Activated T-helper 17 cell treated with anti-CD3 and anti-CD28 coated beads, Interleukin-2, amount 50 U/mL, for 72 hours (primary cell): ENCODE measurements around the gene COL13A1. TPM values are rescaled to one million over a fixed set of nuclear protein-coding genes. Genes with fewer than 3 reads are reported as not detected.

Source experiments
- ATAC-seq: fragments of 150-1000 bp; cut with Tn5 transposase; replicated peaks from 2 replicates; pipeline ENCODE4 v1.10.0; 2021; ENCODE audit warnings: mild to moderate bottlenecking, moderate library complexity
- H3K27ac Mint-ChIP-seq: one replicate; pipeline ENCODE4 v1.8.0; 2022; ENCODE audit warnings: mixed read lengths
- H3K27me3 Mint-ChIP-seq: one replicate; pipeline ENCODE4 v1.8.0; 2022; ENCODE audit warnings: mixed read lengths
- H3K36me3 Mint-ChIP-seq: one replicate; pipeline ENCODE4 v1.8.0; 2022; ENCODE audit warnings: low read depth, mild to moderate bottlenecking, mixed read lengths
- H3K4me1 Mint-ChIP-seq: one replicate; pipeline ENCODE4 v1.8.0; 2022; ENCODE audit warnings: mixed read lengths
- H3K4me3 Mint-ChIP-seq: one replicate; pipeline ENCODE4 v1.8.0; 2022; ENCODE audit warnings: mild to moderate bottlenecking, mixed read lengths
- H3K9me3 Mint-ChIP-seq: one replicate; pipeline ENCODE4 v1.8.0; 2022; ENCODE audit warnings: mixed read lengths
- total RNA-seq, 2 donors: library from RNA; stranded (reverse); gene quantifications; one replicate each; pipeline ENCODE4 v1.2.3, GENCODE V29; 2022

COL13A1 gene
- total RNA-seq, 2 donors from 2014 or later, result not detected

- Mint-ChIP-seq H3K36me3 (no peaks in the 10 kb centered on the region), H3K4me3 (no peak overlapping the region), H3K27me3 (peaks cover 2% of the 10 kb centered on the region), H3K4me1 (no peaks in the 10 kb centered on the region), H3K9me3 (no peaks in the 10 kb centered on the region), H3K27ac (no peak overlapping the region)
- no peak for ATAC-seq
These were observed 108.9 kb downstream of the COL13A1 start for GRCh38 chr10:69910561-69910960.

GRCh38 chr10:69911613-69912528 lies 110.2 kb downstream of the COL13A1 start:
- Mint-ChIP-seq H3K4me1 (no peaks in the 10 kb centered on the region), H3K9me3 (no peaks in the 10 kb centered on the region)
- no peak for ATAC-seq

DNA sequence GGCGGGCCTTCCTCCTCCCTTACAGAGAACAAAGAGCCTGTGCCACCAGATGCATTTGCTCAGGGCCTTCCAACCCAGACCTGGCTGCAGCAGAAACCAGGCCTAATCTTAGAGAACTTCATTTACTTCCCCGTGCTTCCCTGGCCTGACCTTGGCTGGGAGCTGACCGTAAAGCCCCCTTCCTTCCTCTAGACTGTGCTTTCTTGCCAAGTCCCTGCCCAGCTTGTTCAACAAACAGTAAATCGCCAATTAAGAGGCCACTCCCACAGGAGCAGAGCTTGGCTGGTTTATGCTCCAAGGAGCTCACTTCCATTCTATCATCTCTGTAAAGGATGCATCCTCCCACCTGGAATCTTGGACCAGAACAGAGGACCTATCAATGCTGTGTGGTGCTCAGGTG lies 110.9 kb downstream of the COL13A1 start:
- Mint-ChIP-seq H3K27me3 (peaks cover 7% of the 10 kb centered on the region), H3K27ac (no peak overlapping the region), H3K4me1 (no peaks in the 10 kb centered on the region), H3K36me3 (no peaks in the 10 kb centered on the region), H3K9me3 (no peaks in the 10 kb centered on the region), H3K4me3 (no peak overlapping the region)
- ATAC-seq, result no peak

More at GRCh38 chr10:69911613-69912528, 110.2 kb downstream of the COL13A1 start:
- Mint-ChIP-seq H3K36me3 (no peaks in the 10 kb centered on the region), H3K27me3 (peaks cover 7% of the 10 kb centered on the region), H3K4me3 (no peak overlapping the region), H3K27ac (no peak overlapping the region)

DNA sequence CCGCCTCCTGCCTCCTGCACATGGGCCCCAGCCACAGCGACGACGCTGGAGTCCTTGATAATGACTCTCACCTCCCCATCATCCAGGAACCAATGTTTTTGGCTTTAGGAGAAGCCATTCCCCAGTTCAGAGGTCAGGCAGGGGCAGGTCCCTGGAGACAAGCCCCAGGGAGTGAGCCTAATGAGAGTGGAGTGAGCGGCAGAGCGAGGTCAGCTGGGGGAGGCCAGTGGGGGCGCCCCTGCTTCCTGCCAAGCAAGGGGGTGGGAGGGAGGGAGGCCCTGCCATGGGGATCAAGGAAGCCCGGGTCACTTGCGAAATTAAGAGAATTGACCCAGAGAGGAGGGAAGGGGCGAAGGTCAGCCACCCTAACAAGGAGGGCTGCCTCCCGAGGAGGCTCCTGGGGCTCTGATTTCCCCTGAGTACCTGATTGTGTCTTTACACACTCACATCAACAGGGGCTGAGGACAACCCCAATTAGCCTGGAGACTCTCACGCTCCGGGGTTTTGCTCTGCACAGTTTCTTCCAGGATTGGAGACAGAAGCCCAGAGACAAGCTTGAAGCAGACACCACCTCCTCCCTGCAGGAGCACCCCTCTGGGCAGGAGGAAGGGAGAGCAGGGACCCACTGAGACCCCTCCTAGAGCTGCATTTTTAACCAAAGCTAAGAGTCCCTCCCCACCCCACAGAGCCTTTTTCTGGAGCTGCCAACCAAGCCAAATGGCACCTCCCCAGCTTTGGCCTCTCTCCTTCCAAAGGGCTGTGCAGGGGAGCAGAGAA lies 112.1 kb downstream of the COL13A1 start:
- Mint-ChIP-seq H3K4me3 (no peak overlapping the region), H3K4me1 (no peaks in the 10 kb centered on the region), H3K27ac (no peak overlapping the region), H3K9me3 (no peaks in the 10 kb centered on the region), H3K36me3 (no peaks in the 10 kb centered on the region), H3K27me3 (peaks cover 7% of the 10 kb centered on the region)
- ATAC-seq, result no peak

DNA sequence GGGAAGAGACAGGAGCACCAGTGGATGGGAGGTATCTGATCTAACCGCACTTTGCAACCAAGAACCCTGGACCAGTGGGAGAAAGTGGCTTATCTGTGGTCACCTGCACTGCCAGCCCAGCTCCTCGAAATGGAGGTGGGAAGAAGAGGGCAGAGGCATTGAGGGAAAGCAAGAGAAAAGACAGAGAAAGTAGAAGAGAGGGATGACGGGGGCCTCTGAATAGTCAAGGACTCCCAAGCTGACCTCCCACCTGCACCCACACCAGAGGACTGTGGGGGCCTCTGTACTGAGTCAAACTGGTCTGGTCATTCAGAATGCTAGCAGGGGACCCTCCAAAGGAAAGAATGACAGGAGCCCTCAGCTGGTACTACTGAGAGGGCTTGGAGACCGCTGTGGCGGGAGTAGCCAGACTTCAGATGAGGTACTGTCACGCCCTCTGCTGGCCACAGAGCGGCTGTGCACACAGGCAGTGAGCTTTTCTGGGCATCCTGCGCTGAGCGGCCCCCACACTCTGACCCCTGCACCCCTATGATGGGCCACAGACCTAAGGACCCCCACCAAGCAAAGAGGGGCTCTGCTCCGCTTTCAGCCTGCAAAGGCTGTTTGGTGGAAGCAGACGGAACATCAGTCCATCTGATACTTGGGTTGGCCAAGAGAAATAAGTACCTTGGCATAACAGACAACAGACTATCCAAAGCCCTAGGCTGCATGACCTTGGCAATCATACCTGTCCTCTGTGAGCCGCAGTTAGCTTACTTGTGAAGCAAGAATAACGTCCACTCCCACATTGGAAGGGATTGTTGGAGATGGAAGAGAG lies 112.9 kb downstream of the COL13A1 start:
- Mint-ChIP-seq H3K4me1 (no peaks in the 10 kb centered on the region), H3K27ac (no peak overlapping the region), H3K4me3 (no peak overlapping the region), H3K36me3 (no peaks in the 10 kb centered on the region), H3K9me3 (no peaks in the 10 kb centered on the region), H3K27me3 (peaks cover 7% of the 10 kb centered on the region)
- peak; percentile 73 for ATAC-seq

DNA sequence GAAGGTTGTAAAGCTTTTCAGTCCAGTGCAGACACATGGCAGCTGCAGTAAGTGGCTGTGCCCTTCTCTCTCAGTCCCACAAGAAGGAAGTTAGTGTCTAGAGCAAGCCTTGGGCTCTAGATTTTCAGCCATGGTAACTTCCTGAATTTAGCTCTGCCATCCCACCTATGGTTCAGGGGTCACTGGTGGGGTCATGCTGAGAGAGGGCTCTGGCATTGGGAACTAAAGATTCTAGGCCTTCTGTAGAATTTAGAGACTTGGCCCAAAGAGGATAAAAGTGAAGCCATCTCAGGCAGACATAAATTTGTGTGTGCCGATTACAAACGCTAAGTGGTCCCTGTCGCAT lies 113.5 kb downstream of the COL13A1 start:
- no peak overlapping the region for H3K4me3 Mint-ChIP-seq
- H3K27me3 Mint-ChIP-seq, result peaks cover 7% of the 10 kb centered on the region
- no peaks in the 10 kb centered on the region for H3K9me3 Mint-ChIP-seq
- no peak for ATAC-seq
- H3K4me1 Mint-ChIP-seq, result no peaks in the 10 kb centered on the region
- no peak overlapping the region for H3K27ac Mint-ChIP-seq
- no peaks in the 10 kb centered on the region for H3K36me3 Mint-ChIP-seq

GRCh38 chr10:69916118-69916517 lies 114.4 kb downstream of the COL13A1 start:
- no peak overlapping the region for H3K4me3 Mint-ChIP-seq

DNA sequence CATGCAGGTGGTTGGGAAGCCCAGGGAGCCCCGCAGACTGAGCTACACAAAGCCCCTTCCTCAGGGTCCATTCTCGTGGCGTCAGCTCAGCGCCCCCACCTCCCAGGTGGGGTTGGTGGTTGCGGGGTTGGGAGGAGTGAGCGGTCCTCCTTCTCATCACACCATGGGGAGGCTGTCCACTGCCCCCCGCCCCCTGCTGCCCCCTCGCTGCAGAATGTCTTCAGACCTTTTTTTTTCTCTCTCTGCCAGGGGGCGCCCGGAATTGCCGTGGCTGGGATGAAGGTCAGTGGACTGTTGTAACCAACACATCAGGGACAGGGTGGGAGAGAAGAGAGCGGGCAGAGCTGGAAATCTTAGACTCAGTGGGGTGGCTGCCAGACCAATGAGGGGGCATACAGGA lies 116.3 kb downstream of the COL13A1 start:
- Mint-ChIP-seq H3K4me1 (no peaks in the 10 kb centered on the region), H3K9me3 (no peaks in the 10 kb centered on the region), H3K27me3 (peaks cover 14% of the 10 kb centered on the region), H3K27ac (no peak overlapping the region), H3K36me3 (no peaks in the 10 kb centered on the region), H3K4me3 (no peak overlapping the region)
- ATAC-seq, result no peak

More at GRCh38 chr10:69916118-69916517, 114.4 kb downstream of the COL13A1 start:
- H3K36me3 Mint-ChIP-seq, result no peaks in the 10 kb centered on the region
- no peak for ATAC-seq
- no peaks in the 10 kb centered on the region for H3K4me1 Mint-ChIP-seq
- no peak overlapping the region for H3K27ac Mint-ChIP-seq
- peaks cover 10% of the 10 kb centered on the region for H3K27me3 Mint-ChIP-seq
- no peaks in the 10 kb centered on the region for H3K9me3 Mint-ChIP-seq

DNA sequence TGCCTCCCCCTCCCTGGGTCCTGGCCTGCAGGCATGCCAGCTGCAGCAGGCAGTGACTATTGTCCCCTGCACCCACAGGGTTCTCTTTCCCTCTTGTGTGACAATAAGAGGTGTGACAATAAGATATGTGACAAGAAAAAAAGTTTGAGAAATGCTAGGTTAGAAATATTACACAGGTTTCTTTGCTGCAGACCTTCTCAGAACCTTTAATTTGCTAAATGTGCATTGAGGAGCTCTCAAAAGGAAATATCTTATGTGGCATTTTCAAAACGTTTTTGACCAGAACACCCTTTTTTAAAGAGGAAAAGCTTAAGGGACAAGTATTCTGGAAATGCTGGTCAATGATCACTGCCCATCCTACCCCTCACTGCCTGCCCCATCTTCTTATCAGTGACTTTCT lies 117.5 kb downstream of the COL13A1 start:
- H3K27me3 Mint-ChIP-seq, result peaks cover 14% of the 10 kb centered on the region
- H3K4me3 Mint-ChIP-seq, result no peak overlapping the region
- no peak overlapping the region for H3K27ac Mint-ChIP-seq
- no peaks in the 10 kb centered on the region for H3K9me3 Mint-ChIP-seq
- no peak for ATAC-seq
- H3K4me1 Mint-ChIP-seq, result no peaks in the 10 kb centered on the region
- H3K36me3 Mint-ChIP-seq, result no peaks in the 10 kb centered on the region

- H3K27ac Mint-ChIP-seq, result no peak overlapping the region
- no peaks in the 10 kb centered on the region for H3K9me3 Mint-ChIP-seq
- peaks cover 25% of the 10 kb centered on the region for H3K27me3 Mint-ChIP-seq
- no peak for ATAC-seq
- no peaks in the 10 kb centered on the region for H3K36me3 Mint-ChIP-seq
- H3K4me3 Mint-ChIP-seq, result no peak overlapping the region
- H3K4me1 Mint-ChIP-seq, result no peaks in the 10 kb centered on the region
These were observed 123.4 kb downstream of the COL13A1 start for GRCh38 chr10:69925111-69925510.

DNA sequence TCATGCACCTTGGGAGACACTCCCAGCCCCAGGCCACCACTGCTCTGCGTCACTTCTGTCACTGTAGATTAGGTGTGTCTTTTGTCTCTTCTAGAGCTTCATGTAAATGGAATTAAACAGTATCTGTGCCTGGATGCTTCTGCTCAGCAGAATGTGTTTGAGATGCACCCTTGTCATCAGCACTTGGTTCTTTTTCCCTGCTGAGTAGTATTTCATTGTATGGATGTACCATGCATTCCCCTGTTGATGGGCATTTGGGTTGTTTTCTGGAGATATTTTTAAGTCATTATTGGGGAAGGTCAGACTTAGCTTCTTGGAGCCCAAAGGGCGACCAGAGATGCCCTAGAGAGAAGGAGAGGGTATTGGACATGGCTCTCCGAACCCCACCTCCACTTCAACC lies 126.6 kb downstream of the COL13A1 start:
- Mint-ChIP-seq H3K4me3 (no peak overlapping the region), H3K36me3 (no peaks in the 10 kb centered on the region), H3K27me3 (peaks cover 28% of the 10 kb centered on the region), H3K27ac (no peak overlapping the region), H3K9me3 (no peaks in the 10 kb centered on the region), H3K4me1 (no peaks in the 10 kb centered on the region)
- ATAC-seq, result no peak

DNA sequence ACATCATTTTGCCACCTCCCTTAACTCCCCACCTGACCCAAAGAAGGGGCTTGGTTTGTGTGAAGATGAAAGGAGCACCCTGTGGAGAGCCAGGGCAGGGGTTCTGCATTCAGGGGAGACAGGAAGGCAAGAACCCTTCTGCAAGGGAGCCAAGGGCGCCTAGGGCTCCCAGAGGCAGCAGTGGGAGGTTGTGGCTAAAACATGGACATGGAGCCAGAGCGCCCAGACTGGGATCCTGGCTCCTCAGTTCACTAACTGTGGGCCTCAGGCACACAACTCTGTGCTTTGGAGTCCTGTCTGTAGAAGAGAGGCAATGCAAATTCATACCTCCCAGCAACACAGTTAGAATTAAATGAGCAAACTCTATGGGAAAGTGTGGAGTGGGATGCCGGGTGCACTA lies 127.9 kb downstream of the COL13A1 start:
- ATAC-seq, result no peak
- H3K27me3 Mint-ChIP-seq, result peaks cover 28% of the 10 kb centered on the region
- no peak overlapping the region for H3K27ac Mint-ChIP-seq
- H3K36me3 Mint-ChIP-seq, result no peaks in the 10 kb centered on the region
- H3K4me1 Mint-ChIP-seq, result no peaks in the 10 kb centered on the region
- no peak overlapping the region for H3K4me3 Mint-ChIP-seq
- H3K9me3 Mint-ChIP-seq, result no peaks in the 10 kb centered on the region

GRCh38 chr10:69934768-69935167 lies 133.1 kb downstream of the COL13A1 start:
- no peaks in the 10 kb centered on the region for H3K36me3 Mint-ChIP-seq
- H3K4me3 Mint-ChIP-seq, result no peak overlapping the region
- no peak overlapping the region for H3K27ac Mint-ChIP-seq
- no peaks in the 10 kb centered on the region for H3K9me3 Mint-ChIP-seq
- H3K27me3 Mint-ChIP-seq, result peaks cover 12% of the 10 kb centered on the region
- no peak for ATAC-seq
- H3K4me1 Mint-ChIP-seq, result no peaks in the 10 kb centered on the region

DNA sequence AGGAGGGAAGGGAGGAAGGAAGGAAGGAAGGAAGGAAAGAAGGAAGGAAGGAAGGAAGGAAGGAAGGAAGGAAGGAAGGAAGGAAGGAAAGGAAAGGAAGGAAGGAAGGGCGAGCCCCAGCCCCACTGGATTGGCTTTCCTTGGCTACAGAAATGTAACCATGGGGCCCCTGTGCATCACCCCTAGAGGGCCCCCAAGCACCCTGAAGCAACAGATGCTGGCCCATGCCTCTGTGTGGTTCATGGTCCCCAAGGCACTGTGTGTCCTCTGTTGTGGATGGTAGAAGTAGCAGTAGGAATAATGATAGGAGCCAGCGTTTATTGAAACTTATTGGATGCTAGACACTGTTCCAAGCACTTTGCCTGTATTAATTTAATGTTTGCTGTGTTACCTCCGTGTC lies 134.4 kb downstream of the COL13A1 start:
- Mint-ChIP-seq H3K9me3 (no peaks in the 10 kb centered on the region), H3K4me3 (no peak overlapping the region), H3K27ac (no peak overlapping the region), H3K36me3 (no peaks in the 10 kb centered on the region), H3K27me3 (peaks cover 10% of the 10 kb centered on the region), H3K4me1 (no peaks in the 10 kb centered on the region)
- ATAC-seq, result no peak
